GM08714 (cell line): ENCODE measurements around the gene WDR75.
"Not testable (repeated sequence)": the region's sequence is repeated elsewhere in the genome, so short reads cannot be mapped to it uniquely, and the experiment has no call there.

Experiments used
- H3K4me3 ChIP-seq: fragments of 200-500 bp; sonication (Bioruptor generic); 2 replicates; pipeline ENCODE4 v1.5.1; 2014; ENCODE audit warnings: mild to moderate bottlenecking, low read length, inconsistent platforms
- ZNF274 ChIP-seq: IDR thresholded peaks from 2 replicates; pipeline ENCODE4 v1.6.1; 2012; ENCODE audit warnings: mild to moderate bottlenecking, low read depth, low read length

Gene WDR75

DNA sequence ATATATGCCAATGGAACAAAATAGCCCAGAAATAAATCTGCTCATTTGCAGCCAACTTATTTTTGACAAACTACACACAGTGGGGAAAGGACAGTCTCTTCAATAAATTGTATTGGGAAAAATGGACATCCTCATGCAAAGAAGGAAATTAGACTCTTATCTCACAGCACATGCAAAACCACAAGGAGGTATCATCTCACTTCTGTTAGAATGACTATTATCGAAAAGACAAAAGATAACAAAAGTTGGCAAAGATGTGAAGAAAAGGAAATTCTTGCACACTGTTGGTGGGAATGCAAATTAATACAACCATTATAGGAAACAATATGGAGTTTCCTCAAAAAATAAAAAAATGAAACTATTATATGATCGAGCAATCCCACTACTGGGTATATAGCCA, 16.3 kb upstream of the WDR75 start:
- no peak overlapping the region for H3K4me3 ChIP-seq
- TF ChIP-seq ZNF274, result no peak

DNA sequence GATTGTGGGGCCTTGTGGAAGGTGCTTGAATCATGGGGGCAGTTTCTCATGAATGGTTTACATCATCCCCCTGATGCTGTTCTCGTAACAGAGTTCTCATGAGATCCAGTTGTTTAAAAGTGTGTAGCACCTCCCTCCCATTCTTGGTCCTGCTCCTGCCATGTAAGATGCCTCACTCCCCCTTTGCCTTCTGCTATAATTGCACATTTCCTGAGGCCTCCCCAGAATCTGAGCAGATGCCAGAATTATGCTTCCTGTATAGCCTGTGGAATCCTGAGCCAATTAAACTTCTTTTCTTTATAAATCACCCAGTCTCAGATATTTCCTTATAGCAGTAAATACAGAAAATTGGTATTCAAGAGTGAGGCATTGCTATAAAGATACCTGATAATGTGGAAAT, 15.6 kb upstream of the WDR75 start:
- no peak overlapping the region for H3K4me3 ChIP-seq
- TF ChIP-seq ZNF274, result no peak

DNA sequence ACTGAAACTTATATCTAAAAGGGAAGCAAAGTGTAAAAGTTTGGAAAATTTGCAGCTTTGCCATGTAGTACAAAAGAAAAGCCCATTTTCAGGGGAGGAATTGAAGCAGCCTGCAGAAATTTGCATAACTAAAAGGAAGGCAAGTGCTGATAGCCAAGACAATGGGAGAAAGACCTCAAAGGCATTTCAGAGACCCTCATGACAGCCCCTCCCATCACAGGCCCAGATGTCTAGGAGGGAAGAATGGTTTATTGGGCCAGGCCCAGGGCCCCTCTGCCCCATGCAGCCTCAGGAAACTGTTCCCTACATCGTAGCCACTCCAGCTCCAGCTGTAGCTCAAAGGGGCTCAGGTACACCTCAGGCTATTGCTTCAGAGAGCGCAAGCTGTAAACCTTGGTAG, 14.4 kb upstream of the WDR75 start:
- H3K4me3 ChIP-seq, result no peak overlapping the region
- no peak for TF ChIP-seq ZNF274

DNA sequence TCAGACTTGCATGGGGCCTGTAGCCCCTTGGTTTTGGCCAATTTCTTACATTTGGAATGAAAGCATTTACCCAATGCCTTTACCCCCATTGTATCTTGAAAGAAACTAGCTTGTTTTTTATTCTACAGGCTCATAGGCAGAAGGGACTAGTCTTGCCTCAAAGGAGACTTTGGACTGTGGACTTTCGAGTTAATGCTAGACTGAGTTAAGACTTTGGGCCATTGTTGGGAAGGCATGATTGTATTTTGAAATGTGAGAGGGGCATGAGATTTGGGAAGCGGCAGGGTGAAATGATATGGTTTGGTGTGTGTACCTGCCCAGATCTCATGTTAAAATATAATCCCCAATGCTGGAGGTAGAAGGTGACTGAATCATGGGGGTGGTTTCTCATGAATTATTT, 13.4 kb upstream of the WDR75 start:
- H3K4me3 ChIP-seq, result no peak overlapping the region
- TF ChIP-seq ZNF274, result no peak

DNA sequence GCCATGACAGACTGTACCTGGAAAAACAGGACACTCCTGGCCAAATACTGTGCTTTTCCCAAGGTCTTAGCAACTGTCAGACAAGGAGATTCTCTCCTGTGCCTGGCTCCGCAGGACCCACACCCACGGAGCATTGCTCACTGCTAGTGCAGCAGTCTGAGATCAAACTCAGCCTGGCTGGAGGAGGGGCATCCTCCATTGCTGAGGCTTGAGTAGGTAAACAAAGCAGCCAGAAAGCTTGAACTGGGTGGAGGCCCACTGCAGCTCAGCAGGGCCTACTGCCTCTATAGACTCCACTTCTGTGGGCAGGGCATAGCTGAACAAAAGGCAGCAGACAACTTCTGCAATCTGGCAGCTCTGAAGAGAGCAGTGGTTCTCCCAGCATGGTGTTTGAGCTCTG, 10.8 kb upstream of the WDR75 start:
- H3K4me3 ChIP-seq, result not testable (repeated sequence)

DNA sequence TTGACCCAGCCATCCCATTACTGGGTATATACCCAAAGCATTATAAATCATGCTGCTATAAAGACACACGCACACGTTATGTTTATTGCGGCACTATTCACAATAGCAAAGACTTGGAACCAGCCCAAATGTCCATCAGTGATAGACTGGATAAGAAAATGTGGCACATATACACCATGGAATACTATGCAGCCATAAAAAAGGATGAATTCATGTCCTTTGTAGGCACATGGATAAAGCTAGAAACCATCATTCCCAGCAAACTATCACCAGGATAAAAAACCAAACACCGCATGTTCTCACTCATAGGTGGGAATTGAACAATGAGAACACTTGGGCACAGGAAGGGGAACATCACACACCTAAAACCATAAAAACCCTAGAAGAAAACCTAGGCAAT, 5.5 kb upstream of the WDR75 start:
- not testable (repeated sequence) for H3K4me3 ChIP-seq

DNA sequence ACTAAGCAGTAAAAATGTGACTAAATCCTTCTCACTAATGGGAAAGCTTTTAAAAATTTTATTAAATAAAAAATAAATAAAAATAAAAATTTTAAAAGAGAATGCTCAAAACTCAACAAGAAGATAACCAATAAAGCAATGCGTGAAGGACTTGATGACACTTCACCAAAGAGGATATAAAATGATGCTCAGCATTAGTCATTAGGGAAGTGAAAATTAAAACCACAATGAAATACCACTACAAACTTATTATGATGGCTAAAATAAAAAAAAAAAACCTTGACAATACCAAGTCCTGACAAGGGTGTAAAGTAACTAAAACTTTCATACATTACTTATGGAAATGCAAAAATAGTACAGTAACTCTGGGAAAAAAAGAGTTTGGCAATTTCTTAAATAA, 3.3 kb upstream of the WDR75 start:
- H3K4me3 ChIP-seq, result no peak overlapping the region
- TF ChIP-seq ZNF274, result no peak

DNA sequence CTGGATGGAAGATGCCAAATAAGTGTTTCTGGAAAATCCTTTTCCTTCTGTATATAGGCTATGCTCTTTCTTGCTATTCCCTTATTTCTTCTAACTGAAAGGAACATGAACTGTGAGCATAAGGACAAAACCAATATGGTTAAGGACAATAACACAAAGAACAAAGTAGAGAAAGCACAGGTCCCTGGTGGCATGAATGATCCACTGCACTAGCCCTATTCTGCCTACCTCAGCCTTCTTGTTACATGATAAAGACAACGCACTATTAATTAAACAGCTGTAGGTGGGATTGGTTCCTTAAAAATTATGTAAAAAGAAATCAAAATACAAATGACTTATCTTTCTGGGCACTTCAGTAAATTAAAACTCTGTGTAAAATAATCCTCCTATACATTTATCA, 1.9 kb upstream of the WDR75 start:
- H3K4me3 ChIP-seq, result no peak overlapping the region
- TF ChIP-seq ZNF274, result no peak

DNA sequence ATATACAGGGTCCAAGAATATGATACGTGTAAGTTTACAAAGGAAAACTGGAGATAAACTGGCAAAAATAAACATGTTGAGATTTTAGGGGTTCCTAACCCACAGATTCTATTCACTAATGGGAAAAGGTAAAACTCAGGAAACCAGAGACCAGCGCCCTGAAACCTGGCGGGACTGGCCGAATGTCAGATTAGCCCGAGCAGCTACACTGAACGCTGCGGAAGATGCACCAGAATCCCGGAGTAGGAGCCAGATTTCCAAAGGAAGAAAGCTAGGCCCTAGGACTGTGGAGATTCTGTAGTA, 679 bp upstream of the WDR75 start:
- peak overlapping the region; percentile 93 for H3K4me3 ChIP-seq
- no peak for TF ChIP-seq ZNF274

DNA sequence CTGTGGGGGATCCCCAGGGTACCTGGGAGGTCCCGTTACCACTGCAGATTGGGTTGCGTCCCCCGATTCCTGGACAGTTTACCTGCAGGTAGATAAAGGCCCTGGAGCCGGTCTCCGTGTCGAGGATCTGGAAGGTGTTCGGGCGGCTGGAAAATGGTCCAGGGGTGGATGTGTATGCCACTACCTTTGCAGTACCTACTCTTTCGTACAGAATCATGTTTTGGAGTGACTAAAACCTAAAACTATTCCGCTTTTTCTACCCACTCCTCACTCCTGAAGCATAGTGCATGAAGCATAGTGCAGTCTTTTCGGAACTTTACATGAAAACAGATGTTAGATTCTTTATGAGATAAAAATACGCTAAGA, 418 bp downstream of the WDR75 start:
- no peak for TF ChIP-seq ZNF274
- peak overlapping the region; percentile 93 for H3K4me3 ChIP-seq

DNA sequence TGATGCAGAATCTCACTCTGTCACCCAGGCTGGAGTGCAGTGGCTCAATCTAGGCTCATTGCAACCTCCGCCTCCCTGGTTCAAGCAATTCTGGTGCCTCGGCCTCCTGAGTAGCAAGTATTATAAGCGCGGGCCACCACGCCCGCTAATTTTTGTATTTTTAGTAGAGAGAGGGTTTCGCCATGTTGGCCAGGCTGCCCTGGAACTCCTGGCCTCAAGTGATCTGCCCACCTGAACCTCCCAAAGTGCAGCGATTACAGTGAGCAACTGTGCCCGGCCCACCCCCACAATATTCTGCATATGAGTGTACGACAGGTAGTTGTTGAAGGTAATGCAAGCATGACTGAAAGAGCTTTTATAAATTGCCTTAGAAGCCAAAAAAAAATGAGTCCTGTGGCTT, 1.2 kb downstream of the WDR75 start:
- H3K4me3 ChIP-seq, result peak overlapping the region; percentile 93
- TF ChIP-seq ZNF274, result no peak

DNA sequence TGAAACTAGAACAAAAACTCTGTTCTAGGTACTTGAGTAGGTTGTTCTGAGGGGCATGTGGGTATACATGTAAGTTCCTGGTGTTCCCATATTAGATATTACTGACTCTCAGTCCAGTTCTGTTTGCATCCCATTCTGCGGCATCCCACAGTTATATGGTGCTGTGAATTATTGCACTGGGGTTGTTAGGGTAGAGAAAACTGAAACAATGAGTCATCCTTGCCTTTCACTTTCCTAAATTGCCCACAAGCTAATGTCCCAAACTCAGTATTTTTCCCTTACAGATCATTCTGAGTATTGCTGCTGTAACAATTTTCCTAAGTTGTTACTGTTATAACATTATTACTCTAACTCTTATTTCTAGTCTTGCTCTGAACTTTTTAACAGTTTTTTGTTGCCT, 3.0 kb downstream of the WDR75 start:
- TF ChIP-seq ZNF274, result no peak
- no peak overlapping the region; the same call in 1 of the 2 replicates for H3K4me3 ChIP-seq

DNA sequence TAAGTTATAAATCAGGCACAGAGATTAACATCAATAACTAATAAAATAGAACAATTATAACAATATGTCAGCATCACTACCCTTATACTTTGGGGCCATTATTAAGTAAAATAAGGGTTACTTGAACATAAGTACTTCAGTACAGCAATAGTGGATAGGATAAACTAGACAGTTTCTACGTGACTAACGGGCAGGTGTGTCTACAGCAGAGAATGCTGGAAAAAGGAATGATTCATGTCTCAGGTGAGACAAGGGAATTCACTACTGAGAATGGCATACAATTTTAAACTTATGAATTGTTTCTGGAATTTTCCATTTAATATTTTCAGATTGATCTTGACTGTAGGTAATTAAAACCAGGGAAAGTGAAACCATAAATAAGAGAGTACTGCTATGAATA, 5.5 kb downstream of the WDR75 start:
- TF ChIP-seq ZNF274, result no peak
- no peak overlapping the region for H3K4me3 ChIP-seq

DNA sequence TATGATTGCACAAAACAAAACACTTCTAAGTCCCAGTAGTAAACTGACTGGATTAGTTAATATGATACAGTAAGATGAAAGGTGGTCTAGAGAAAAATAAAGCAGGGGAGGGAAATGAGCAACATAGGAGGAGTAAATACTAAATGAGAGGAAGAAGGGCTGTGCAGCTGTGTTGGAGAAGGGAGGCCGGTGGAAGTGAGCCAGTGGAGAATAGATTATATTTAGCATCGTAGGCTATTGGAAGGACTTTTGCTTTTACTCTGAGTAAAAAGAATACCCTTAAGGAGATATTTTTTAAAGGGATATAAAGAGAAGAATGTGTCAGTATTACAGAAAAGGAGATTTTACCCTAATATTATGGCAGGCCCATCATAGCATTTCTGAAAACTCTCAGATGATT, 12.7 kb downstream of the WDR75 start:
- no peak for TF ChIP-seq ZNF274
- no peak overlapping the region for H3K4me3 ChIP-seq

DNA sequence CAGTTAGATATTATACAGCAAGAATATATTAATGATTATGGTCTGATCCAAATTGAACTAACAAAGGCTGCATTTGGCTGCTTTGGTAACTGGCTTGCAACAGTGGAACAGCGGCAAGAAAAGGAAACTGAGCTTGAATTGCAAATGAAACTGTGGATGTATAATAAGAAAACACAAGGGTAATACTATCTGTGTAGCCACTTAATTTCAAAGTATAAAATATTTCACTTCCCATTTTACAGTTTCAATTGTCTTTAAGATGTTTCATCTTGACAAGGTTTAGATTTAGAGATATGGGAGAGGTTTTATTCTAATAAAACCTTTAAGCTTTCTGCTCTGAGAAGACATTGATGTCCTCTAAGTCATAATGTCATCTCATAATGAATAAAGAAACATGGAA, 23.8 kb downstream of the WDR75 start:
- H3K4me3 ChIP-seq, result no peak overlapping the region
- no peak for TF ChIP-seq ZNF274

DNA sequence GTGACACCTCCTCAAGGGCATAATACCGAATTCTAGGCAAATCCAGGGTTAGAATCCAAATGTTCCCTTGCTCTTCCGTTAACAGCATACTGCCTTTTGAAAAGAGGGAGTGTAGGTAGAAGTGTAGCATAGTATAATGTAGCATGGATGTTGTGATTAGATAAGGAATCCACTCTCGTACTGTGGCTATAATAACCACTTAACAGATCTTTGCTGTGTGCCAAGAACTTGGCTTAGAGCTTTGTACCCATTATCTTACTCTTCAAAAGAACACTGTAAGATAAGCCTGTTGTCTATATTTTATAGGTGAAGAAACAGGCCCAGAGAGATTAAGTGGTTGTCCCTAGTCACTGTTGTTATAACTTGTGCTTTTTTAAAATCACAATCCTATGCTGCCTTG, 24.2 kb downstream of the WDR75 start:
- no peak overlapping the region for H3K4me3 ChIP-seq
- TF ChIP-seq ZNF274, result no peak

DNA sequence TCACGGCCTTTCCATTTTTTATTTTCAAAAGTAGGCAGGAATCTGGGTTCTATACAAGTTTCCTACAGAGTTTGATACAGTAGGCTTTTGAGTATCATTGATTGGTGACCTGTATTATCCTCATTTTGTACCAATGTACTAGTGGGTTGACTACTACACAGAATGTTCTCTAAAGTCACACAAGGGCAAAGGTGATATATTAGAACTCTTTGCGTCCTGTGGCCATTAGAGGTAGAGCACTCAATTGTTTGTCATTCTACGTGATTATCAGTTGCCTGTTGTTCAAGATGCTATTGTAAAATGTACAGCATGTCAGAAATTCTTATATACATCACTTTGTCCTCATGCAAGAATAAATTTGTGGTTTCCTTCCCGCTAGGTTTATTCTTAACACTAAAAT, 24.8 kb downstream of the WDR75 start:
- H3K4me3 ChIP-seq, result no peak overlapping the region
- no peak for TF ChIP-seq ZNF274

DNA sequence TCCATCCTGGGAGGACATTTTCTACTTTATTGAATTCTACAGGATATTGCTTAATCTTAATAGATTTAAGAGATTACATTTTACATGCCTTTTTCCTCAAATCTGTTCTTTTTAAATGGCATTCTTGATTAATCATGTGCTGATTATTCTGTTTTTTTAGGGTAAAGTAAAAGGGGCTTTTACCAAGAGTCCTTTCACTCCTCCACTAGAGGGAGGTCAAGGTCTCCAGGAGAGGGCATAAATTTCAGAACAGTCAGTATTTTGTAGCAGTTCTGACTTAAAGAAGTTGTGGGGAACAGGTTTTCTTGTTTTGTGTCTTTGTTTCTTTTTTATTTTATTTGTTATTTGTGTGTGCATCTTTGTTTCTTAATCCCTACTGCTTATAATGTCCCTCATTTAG, 25.4 kb downstream of the WDR75 start:
- no peak overlapping the region for H3K4me3 ChIP-seq
- no peak for TF ChIP-seq ZNF274
